HFF-Myc (cell line): Measurements from ENCODE around the gene JAM3.

ENCODE experiments used
- DNase-seq: peaks from one replicate; pipeline ENCODE4 v3.0.0-alpha.2; 2011; ENCODE audit warnings: low read depth; ENCODE audit errors: extremely low read depth
- H3K4me3 ChIP-seq: replicated peaks from 2 replicates; pipeline ENCODE4 v1.5.1; 2011; ENCODE audit warnings: low read depth, mild to moderate bottlenecking, control low read depth, low read length
- TF ChIP-seq, protein P1 (sequence below): IDR thresholded peaks from 2 replicates; pipeline ENCODE4 v1.5.1; 2012; ENCODE audit warnings: mild to moderate bottlenecking, low read depth, low read length, control low read depth; ENCODE audit errors: missing control alignments

JAM3 gene

DNA sequence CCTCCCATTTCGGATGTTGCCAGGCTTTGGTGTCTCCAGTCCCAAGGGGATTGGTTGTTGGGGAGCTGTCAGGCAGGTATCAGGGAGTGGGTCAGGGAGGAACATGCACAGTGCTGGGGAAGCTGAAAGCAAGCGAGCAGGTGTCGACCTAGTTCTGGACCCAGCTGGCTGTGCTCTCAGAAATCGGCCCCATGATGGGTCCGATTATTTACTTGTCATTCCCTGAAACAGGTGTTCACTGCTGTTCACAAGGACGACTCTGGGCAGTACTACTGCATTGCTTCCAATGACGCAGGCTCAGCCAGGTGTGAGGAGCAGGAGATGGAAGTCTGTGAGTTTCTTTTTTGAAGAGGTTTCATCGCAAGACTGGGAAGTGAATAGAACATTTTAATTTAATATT, 76.8 kb downstream of the JAM3 start:
- TF ChIP-seq, protein P1, sequence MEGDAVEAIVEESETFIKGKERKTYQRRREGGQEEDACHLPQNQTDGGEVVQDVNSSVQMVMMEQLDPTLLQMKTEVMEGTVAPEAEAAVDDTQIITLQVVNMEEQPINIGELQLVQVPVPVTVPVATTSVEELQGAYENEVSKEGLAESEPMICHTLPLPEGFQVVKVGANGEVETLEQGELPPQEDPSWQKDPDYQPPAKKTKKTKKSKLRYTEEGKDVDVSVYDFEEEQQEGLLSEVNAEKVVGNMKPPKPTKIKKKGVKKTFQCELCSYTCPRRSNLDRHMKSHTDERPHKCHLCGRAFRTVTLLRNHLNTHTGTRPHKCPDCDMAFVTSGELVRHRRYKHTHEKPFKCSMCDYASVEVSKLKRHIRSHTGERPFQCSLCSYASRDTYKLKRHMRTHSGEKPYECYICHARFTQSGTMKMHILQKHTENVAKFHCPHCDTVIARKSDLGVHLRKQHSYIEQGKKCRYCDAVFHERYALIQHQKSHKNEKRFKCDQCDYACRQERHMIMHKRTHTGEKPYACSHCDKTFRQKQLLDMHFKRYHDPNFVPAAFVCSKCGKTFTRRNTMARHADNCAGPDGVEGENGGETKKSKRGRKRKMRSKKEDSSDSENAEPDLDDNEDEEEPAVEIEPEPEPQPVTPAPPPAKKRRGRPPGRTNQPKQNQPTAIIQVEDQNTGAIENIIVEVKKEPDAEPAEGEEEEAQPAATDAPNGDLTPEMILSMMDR = no peak
- H3K4me3 ChIP-seq = no peak overlapping the region
- DNase-seq = no peak

- no peak overlapping the region for H3K4me3 ChIP-seq
- TF ChIP-seq, protein P1 = no peak
- no peak for DNase-seq
Measured at GRCh38 chr11:134146598-134146997, 77.7 kb downstream of the JAM3 start.

DNA sequence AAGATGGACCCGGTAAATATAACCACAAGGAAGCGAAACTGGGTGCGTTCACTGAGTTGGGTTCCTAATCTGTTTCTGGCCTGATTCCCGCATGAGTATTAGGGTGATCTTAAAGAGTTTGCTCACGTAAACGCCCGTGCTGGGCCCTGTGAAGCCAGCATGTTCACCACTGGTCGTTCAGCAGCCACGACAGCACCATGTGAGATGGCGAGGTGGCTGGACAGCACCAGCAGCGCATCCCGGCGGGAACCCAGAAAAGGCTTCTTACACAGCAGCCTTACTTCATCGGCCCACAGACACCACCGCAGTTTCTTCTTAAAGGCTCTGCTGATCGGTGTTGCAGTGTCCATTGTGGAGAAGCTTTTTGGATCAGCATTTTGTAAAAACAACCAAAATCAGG, 80.5 kb downstream of the JAM3 start:
- TF ChIP-seq, protein P1 = no peak
- H3K4me3 ChIP-seq = no peak overlapping the region
- DNase-seq = no peak

DNA sequence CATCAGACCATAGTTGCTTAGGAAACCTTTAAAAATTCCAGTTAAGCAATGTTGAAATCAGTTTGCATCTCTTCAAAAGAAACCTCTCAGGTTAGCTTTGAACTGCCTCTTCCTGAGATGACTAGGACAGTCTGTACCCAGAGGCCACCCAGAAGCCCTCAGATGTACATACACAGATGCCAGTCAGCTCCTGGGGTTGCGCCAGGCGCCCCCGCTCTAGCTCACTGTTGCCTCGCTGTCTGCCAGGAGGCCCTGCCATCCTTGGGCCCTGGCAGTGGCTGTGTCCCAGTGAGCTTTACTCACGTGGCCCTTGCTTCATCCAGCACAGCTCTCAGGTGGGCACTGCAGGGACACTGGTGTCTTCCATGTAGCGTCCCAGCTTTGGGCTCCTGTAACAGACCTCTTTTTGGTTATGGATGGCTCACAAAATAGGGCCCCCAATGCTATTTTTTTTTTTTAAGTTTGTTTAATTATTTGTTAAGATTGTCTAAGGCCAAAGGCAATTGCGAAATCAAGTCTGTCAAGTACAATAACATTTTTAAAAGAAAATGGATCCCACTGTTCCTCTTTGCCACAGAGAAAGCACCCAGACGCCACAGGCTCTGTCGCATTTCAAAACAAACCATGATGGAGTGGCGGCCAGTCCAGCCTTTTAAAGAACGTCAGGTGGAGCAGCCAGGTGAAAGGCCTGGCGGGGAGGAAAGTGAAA, 81.5 kb downstream of the JAM3 start:
- DNase-seq = no peak
- TF ChIP-seq, protein P1 = no peak
- no peak overlapping the region for H3K4me3 ChIP-seq

DNA sequence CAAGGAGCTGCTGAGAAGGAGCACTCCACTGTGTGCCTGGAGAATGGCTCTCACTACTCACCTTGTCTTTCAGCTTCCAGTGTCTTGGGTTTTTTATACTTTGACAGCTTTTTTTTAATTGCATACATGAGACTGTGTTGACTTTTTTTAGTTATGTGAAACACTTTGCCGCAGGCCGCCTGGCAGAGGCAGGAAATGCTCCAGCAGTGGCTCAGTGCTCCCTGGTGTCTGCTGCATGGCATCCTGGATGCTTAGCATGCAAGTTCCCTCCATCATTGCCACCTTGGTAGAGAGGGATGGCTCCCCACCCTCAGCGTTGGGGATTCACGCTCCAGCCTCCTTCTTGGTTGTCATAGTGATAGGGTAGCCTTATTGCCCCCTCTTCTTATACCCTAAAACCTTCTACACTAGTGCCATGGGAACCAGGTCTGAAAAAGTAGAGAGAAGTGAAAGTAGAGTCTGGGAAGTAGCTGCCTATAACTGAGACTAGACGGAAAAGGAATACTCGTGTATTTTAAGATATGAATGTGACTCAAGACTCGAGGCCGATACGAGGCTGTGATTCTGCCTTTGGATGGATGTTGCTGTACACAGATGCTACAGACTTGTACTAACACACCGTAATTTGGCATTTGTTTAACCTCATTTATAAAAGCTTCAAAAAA, 82.3 kb downstream of the JAM3 start:
- DNase-seq = no peak
- no peak overlapping the region for H3K4me3 ChIP-seq
- TF ChIP-seq, protein P1 = no peak

DNA sequence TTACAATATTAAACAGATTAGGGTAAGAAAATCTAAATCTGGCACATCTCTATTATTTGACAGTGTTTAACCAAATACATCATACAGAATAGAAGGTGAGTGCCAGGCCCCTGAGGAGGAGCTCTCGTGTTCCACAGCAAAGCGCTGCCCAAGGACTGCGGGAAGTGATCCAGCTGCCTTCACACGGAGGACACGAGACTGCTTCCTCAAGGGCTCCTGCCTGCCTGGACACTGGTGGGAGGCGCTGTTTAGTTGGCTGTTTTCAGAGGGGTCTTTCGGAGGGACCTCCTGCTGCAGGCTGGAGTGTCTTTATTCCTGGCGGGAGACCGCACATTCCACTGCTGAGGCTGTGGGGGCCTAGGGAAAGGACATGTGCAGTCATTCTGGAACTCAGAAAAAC, 83.8 kb downstream of the JAM3 start:
- no peak overlapping the region for H3K4me3 ChIP-seq

More for the DNA sequence above, 83.8 kb downstream of the JAM3 start:
- TF ChIP-seq, protein P1 = no peak
- DNase-seq = no peak
